ENCODE data around the gene DNASE2B. TPM values are rescaled to one million over a fixed set of nuclear protein-coding genes. Genes with fewer than 3 reads are reported as not detected.

Gene DNASE2B
- polyA plus RNA-seq, 1 donor from 2014 or later, result 27.9 TPM

- Histone ChIP-seq H3K9me3 (ENCODE audit: low read length) (no peaks in the 10 kb centered on the region), H3K9me2 (ENCODE audit: insufficient read depth, low read length) (no peaks in the 10 kb centered on the region), H3K27ac (ENCODE audit: low read length) (no peak overlapping the region), H4K20me1 (ENCODE audit: insufficient read depth) (no peaks in the 10 kb centered on the region), H3K4me3 (ENCODE audit: low read length) (no peak overlapping the region), H3K79me2 (replicated peaks; ENCODE audit: insufficient read depth, low read length) (no peaks in the 10 kb centered on the region), H3K36me3 (ENCODE audit: insufficient read depth, low read length) (no peaks in the 10 kb centered on the region), H3K27me3 (ENCODE audit: insufficient read depth, low read depth, low read length) (no peaks in the 10 kb centered on the region), H3K4me2 (ENCODE audit: low read length) (no peak overlapping the region), H2AFZ (ENCODE audit: low read depth, low read length) (no peak overlapping the region), H3F3A (ENCODE audit: insufficient read depth, low read length, poor library complexity, severe bottlenecking) (no peaks in the 10 kb centered on the region), H3K9ac (ENCODE audit: low read length) (no peak overlapping the region)
- TF ChIP-seq EP300 (conservative IDR thresholded peaks at IDR 0.05; ENCODE audit: poor library complexity, severe bottlenecking) (no peak), TAF1 (IDR thresholded peaks at IDR 0.05; ENCODE audit: low read depth) (no peak), EZH2 (IDR thresholded peaks at IDR 0.05; ENCODE audit: borderline replicate concordance, insufficient read depth, low read length, poor library complexity, severe bottlenecking) (no peak), POLR2AphosphoS5 (IDR thresholded peaks at IDR 0.05) (no peak), REST (IDR thresholded peaks at IDR 0.05; ENCODE audit: borderline replicate concordance) (no peak), SMC3 (conservative IDR thresholded peaks at IDR 0.05; ENCODE audit: poor library complexity) (no peak), CTCF (IDR thresholded peaks at IDR 0.05; ENCODE audit: poor library complexity, severe bottlenecking) (no peak), RAD21 (conservative IDR thresholded peaks at IDR 0.05) (no peak), MXI1 (conservative IDR thresholded peaks at IDR 0.05; ENCODE audit: poor library complexity, severe bottlenecking) (no peak)
These were observed 31.5 kb upstream of the DNASE2B start for GRCh38 chr1:84366786-84367185.

- H3K9me2 ChIP-seq (ENCODE audit: insufficient read depth, low read length), result no peaks in the 10 kb centered on the region
- no peak overlapping the region for H3K27ac ChIP-seq (ENCODE audit: low read length)
- no peaks in the 10 kb centered on the region for H4K20me1 ChIP-seq (ENCODE audit: insufficient read depth)
- no peaks in the 10 kb centered on the region for H3F3A ChIP-seq (ENCODE audit: insufficient read depth, low read length, poor library complexity, severe bottlenecking)
- no peaks in the 10 kb centered on the region for H3K79me2 ChIP-seq (replicated peaks; ENCODE audit: insufficient read depth, low read length)
- no peak overlapping the region for H3K4me3 ChIP-seq (ENCODE audit: low read length)
- no peaks in the 10 kb centered on the region for H3K27me3 ChIP-seq (ENCODE audit: insufficient read depth, low read depth, low read length)
- no peak overlapping the region for H3K4me2 ChIP-seq (ENCODE audit: low read length)
- no peak overlapping the region for H3K9ac ChIP-seq (ENCODE audit: low read length)
- H2AFZ ChIP-seq (ENCODE audit: low read depth, low read length), result no peak overlapping the region
- H3K9me3 ChIP-seq (ENCODE audit: low read length), result no peaks in the 10 kb centered on the region
- no peaks in the 10 kb centered on the region for H3K36me3 ChIP-seq (ENCODE audit: insufficient read depth, low read length)
- no peak for TF ChIP-seq RAD21 (conservative IDR thresholded peaks at IDR 0.05)
- no peak for TF ChIP-seq MXI1 (conservative IDR thresholded peaks at IDR 0.05; ENCODE audit: poor library complexity, severe bottlenecking)
- no peak for TF ChIP-seq CTCF (IDR thresholded peaks at IDR 0.05; ENCODE audit: poor library complexity, severe bottlenecking)
- TF ChIP-seq TAF1 (IDR thresholded peaks at IDR 0.05; ENCODE audit: low read depth), result no peak
- TF ChIP-seq REST (IDR thresholded peaks at IDR 0.05; ENCODE audit: borderline replicate concordance), result no peak
- no peak for TF ChIP-seq POLR2AphosphoS5 (IDR thresholded peaks at IDR 0.05)
- no peak for TF ChIP-seq EP300 (conservative IDR thresholded peaks at IDR 0.05; ENCODE audit: poor library complexity, severe bottlenecking)
- no peak for TF ChIP-seq EZH2 (IDR thresholded peaks at IDR 0.05; ENCODE audit: borderline replicate concordance, insufficient read depth, low read length, poor library complexity, severe bottlenecking)
- TF ChIP-seq SMC3 (conservative IDR thresholded peaks at IDR 0.05; ENCODE audit: poor library complexity), result no peak
These were observed 31.1 kb upstream of the DNASE2B start for GRCh38 chr1:84367219-84367618.
